ENCODE data around the gene PRRT4. TPM values are rescaled to one million over a fixed set of nuclear protein-coding genes. Genes with fewer than 3 reads are reported as not detected.

PRRT4 gene
- polyA plus RNA-seq, 1 donor (not counting 4 experiments of a cell fraction or from before 2014, with no cell fraction given) = 0.12 TPM

GRCh38 chr7:128323459-128324367, 37.8 kb downstream of the PRRT4 start:
- TF ChIP-seq EZH2 (IDR thresholded peaks at IDR 0.05; ENCODE audit: low read length) (no peak), CTCF (optimal IDR thresholded peaks at IDR 0.05 in 1 of 3, IDR thresholded peaks at IDR 0.05 in 1 of 3, conservative IDR thresholded peaks at IDR 0.05 in 1 of 3; ENCODE audit: extremely low read depth in 1 of 3, insufficient read depth in 2 of 3, low read length in 3 of 3) (no peak)
- DNase-seq (ENCODE audit: low read depth, low spot score) (no peak), FAIRE-seq (no peak)
- Histone ChIP-seq H4K20me1 (ENCODE audit: control insufficient read depth, extremely low read depth, insufficient read depth, low read length) (no peaks in the 10 kb centered on the region), H3K4me1 (ENCODE audit: control insufficient read depth, extremely low read depth, insufficient read depth, low read length) (no peaks in the 10 kb centered on the region), H3K9ac (ENCODE audit: control insufficient read depth, extremely low read depth, insufficient read depth, low read length) (no peak overlapping the region), H3K36me3 (ENCODE audit: control insufficient read depth in 2 of 2, extremely low read depth in 1 of 2, insufficient read depth in 2 of 2, low read length in 2 of 2) (peaks cover 35 to 40% of the 10 kb centered on the region in 2 experiments), H3K79me2 (ENCODE audit: control insufficient read depth, insufficient read depth, low read length) (no peaks in the 10 kb centered on the region), H2AFZ (ENCODE audit: control insufficient read depth, low read length) (no peak overlapping the region), H3K27ac (ENCODE audit: control insufficient read depth, insufficient read depth, low read length) (no peak overlapping the region), H3K27me3 (ENCODE audit: control insufficient read depth, extremely low read depth, insufficient read depth, low read length) (no peaks in the 10 kb centered on the region), H3K4me3 (ENCODE audit: control insufficient read depth in 2 of 3, extremely low read depth in 1 of 3, insufficient read depth in 2 of 3, low read depth in 1 of 3, low read length in 3 of 3) (no peak overlapping the region), H3K9me3 (ENCODE audit: control insufficient read depth, low read depth, low read length) (no peaks in the 10 kb centered on the region), H3K4me2 (ENCODE audit: control insufficient read depth, extremely low read depth, insufficient read depth, low read depth, low read length) (no peak overlapping the region), H3K9me1 (ENCODE audit: control insufficient read depth, extremely low read depth, insufficient read depth, low read length) (no peaks in the 10 kb centered on the region)
- dilution Hi-C loops (cut with MboI; ENCODE audit: extremely low pct_ligation_motif_present, low sequenced_read_pairs) = no loop called here

- Histone ChIP-seq H3K36me3 (ENCODE audit: control insufficient read depth in 2 of 2, extremely low read depth in 1 of 2, insufficient read depth in 2 of 2, low read length in 2 of 2) (peaks cover 35 to 43% of the 10 kb centered on the region in 2 experiments), H3K9me3 (ENCODE audit: control insufficient read depth, low read depth, low read length) (no peaks in the 10 kb centered on the region), H3K9ac (ENCODE audit: control insufficient read depth, extremely low read depth, insufficient read depth, low read length) (no peak overlapping the region), H3K79me2 (ENCODE audit: control insufficient read depth, insufficient read depth, low read length) (no peaks in the 10 kb centered on the region), H3K9me1 (ENCODE audit: control insufficient read depth, extremely low read depth, insufficient read depth, low read length) (no peaks in the 10 kb centered on the region), H3K27ac (ENCODE audit: control insufficient read depth, insufficient read depth, low read length) (no peak overlapping the region), H3K4me3 (ENCODE audit: control insufficient read depth in 2 of 3, extremely low read depth in 1 of 3, insufficient read depth in 2 of 3, low read depth in 1 of 3, low read length in 3 of 3) (no peak overlapping the region), H3K27me3 (ENCODE audit: control insufficient read depth, extremely low read depth, insufficient read depth, low read length) (no peaks in the 10 kb centered on the region), H3K4me1 (ENCODE audit: control insufficient read depth, extremely low read depth, insufficient read depth, low read length) (no peaks in the 10 kb centered on the region), H3K4me2 (ENCODE audit: control insufficient read depth, extremely low read depth, insufficient read depth, low read depth, low read length) (no peak overlapping the region), H2AFZ (ENCODE audit: control insufficient read depth, low read length) (no peak overlapping the region), H4K20me1 (ENCODE audit: control insufficient read depth, extremely low read depth, insufficient read depth, low read length) (no peaks in the 10 kb centered on the region)
- dilution Hi-C loops (cut with MboI; ENCODE audit: extremely low pct_ligation_motif_present, low sequenced_read_pairs) = no loop called here
- TF ChIP-seq CTCF (optimal IDR thresholded peaks at IDR 0.05 in 1 of 3, IDR thresholded peaks at IDR 0.05 in 1 of 3, conservative IDR thresholded peaks at IDR 0.05 in 1 of 3; ENCODE audit: extremely low read depth in 1 of 3, insufficient read depth in 2 of 3, low read length in 3 of 3) = no peak
- no peak for TF ChIP-seq EZH2 (IDR thresholded peaks at IDR 0.05; ENCODE audit: low read length)
- FAIRE-seq (no peak), DNase-seq (ENCODE audit: low read depth, low spot score) (no peak)
These were observed 38.5 kb downstream of the PRRT4 start for GRCh38 chr7:128323040-128323439.
